HG03066 (cell line): ENCODE data around the gene HBS1L.

ENCODE experiments used
- ATAC-seq: cut with Tn5 transposase; IDR thresholded peaks from one replicate; pipeline ENCODE4 v1.9.1; 2021; ENCODE audit warnings: low read depth; ENCODE audit not compliant: unreplicated experiment

Gene HBS1L

GRCh38 chr6:134956032-134956431, 98.6 kb downstream of the HBS1L start:
- no peak for ATAC-seq

DNA sequence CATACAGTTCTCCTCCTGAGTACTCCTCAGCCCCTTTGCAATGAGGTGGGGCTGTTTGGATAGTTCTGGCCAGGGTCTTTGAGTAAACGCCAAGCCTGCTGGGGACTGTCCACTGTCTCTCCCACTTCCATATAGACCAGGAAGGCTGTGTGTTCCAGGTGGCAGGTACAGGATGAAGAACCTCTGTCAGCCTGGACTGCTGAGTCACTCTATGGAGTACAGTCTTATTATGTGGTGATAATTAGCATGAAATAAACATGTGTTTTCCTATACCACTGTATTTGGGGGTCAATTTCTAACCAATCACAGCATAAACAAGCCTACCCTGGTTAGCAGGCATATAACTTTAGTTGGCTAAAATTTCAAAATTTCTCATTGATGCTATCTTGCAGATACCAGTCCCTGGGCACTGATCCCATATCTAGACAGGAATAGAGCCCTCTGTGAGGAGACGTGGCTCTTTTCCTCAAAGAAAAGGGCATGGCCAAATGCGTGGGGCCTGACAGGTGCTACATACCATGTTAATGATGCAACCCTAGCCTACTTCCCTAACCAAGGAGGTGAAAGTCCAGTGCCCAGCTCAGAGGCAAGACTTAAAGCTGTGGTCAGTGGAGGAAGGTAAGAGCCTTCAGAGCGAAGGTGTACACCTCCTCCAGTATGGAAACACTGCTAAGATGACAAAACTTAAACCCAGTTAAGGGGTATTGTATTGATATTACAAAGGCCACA, 100.2 kb downstream of the HBS1L start:
- no peak for ATAC-seq

- no peak for ATAC-seq
Observed at GRCh38 chr6:134951494-134952263, 102.9 kb downstream of the HBS1L start.

- ATAC-seq, result no peak
Observed at GRCh38 chr6:134950482-134950881, 104.1 kb downstream of the HBS1L start.

- ATAC-seq, result no peak
Observed at GRCh38 chr6:134949927-134950326, 104.7 kb downstream of the HBS1L start, which contains the start of gene ALDH8A1. Gene ALDH8A1, minus strand, starts transcription at chr6:134950101. Its CDS starts 48 bp downstream, at chr6:134950053.

DNA sequence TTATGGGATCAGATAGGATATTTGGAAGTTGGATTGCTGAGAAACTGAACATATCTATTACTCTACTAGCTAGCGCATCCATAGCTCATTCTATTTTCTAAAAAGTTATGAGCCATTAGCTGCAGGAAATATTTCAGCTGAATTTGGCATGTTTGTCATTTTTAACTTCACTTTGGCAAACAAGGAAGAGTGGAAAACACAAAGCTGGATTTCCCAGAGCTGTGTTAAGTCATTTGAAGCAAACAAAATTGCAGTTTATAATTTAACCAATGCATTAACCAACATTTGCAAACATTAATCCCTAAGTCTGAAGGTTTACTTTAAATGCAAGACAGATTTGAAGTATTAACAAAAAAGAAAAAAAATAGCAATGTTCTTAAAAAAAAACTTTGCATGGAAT, 105.9 kb downstream of the HBS1L start:
- no peak for ATAC-seq

DNA sequence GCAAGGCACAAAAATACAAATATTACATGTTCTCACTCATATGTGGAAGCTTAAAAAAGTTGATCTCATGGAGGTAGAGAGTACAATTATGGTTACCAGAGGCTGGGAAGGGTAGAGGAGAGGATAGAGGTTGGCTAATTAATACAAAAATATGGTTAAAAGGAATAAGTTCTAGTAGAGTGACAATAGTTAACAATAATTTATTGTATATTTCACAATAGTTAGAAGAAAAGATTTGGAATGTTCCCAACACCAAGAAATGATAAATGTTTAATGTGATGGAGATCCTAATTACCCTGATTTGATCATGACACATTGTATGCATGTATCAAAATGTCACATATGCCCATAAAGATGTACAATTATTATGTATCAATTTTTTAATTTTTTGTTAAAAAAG, 106.5 kb downstream of the HBS1L start:
- no peak for ATAC-seq

GRCh38 chr6:134945045-134945444, 109.6 kb downstream of the HBS1L start:
- no peak for ATAC-seq

DNA sequence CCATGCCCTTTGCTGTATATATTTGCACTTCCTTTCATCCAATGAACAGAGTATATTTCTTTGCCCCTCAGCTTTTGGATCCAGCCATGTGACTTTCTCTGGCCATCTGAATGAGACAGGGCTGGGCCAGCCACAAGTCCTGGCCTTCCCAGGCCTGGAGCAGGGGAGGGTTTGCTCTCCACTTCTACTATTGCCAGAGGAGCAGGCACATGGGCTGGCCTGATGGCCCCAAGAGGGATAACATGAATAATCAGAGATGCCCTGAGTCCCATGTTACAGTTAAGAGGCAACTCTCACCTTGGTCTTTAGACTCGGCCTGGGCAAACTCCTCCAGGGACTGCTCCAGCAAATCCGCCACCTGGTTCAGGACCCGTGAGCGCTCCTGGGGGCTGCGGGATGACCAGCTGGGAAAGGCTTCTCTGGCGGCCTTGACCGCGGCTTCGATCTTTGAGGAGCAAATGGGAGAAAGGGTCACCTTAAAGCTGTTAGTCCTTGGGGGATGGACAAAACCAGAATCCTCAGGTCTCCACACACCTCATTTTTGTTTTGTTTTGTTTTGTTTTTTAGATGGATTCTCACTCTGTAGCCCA, 111.0 kb downstream of the HBS1L start:
- no peak for ATAC-seq

DNA sequence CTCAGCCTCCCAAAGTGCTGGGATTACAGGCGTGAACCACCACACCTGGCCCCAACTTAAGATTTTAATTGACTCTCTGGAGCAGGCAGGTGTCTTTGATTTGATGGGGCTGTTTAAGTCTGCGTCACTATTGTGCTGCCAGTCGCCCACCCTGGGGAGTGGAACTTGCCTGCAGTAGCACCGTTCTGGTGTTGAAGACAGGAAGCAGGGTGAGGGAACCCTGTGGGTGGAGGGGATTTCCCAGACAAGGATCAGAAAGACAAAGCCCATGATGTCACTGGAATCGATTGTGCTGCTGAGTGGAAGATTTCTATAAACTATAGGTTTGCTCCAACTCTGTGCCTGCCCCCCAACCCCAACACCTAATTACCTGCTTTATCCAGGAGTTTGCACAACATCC, 115.7 kb downstream of the HBS1L start:
- ATAC-seq, result no peak

DNA sequence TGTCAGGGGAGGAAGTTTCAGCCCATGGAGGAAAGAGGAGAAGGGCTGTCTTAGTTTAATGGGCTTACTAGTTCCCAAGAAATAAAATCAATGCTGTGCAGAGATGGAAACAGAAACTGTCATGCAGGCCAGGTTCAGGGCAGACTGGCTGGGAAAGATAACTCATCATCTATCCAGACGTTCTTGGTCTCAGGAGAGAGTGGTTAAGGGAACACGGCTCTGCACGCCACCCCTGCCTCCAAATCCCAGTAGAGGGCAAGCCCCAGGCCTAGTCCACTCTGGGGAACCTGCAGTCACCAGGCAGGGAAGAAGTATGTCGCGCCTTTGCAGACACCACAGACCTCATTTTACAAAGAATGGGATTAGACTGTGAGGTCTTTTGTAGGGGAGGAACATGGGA, 117.2 kb downstream of the HBS1L start:
- no peak for ATAC-seq

DNA sequence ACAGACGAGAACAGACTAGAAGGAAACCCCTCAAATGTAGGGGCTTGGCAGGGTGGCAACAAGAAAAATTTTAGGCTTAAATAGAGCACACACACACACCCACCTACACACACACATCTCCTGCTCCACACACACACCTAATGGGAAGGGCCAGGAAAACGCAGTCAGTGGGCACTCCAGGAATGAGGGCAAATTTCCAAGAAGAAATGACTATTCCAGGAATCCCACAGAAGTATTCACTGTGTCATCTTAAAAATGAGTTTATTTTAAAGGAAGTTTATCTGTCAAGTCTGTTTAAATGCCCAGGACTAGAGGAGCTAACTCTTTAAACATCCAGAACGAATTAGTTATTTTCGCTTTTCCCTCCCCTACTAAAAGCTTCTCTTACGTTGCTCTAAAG, 117.7 kb downstream of the HBS1L start:
- ATAC-seq, result no peak

GRCh38 chr6:134936476-134936875, 118.1 kb downstream of the HBS1L start:
- ATAC-seq, result no peak

DNA sequence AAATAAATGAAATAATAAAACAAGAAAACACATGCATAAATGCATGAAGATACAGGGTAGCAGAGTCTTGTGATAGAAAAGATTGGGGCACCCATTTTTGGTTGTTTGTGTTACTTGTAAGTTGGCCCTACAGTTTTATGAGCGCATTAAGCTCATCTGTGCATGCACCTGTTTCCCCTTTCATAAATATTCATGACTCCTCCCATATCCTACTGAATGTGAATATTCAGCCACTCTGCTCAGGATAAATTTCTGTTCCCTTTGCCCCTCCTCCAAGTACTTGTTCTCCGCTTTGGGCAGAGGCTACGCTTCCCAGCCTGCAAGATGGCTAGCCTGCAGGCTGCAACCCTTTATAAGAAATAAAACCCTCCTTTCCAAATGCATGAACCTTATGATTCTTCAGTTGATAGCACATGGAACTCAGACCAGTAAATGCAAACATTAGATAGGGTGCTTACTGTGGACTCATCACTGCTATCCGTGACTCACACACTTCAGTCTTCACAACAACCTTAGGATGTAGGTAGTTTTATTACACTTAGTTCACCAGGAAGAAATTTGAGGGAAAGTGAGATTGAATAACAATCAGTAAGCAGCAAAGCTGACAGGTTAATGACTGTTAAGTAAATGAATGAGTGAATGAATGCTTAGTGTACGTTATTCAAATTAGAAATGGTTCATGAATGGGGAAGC, 119.7 kb downstream of the HBS1L start:
- no peak for ATAC-seq

DNA sequence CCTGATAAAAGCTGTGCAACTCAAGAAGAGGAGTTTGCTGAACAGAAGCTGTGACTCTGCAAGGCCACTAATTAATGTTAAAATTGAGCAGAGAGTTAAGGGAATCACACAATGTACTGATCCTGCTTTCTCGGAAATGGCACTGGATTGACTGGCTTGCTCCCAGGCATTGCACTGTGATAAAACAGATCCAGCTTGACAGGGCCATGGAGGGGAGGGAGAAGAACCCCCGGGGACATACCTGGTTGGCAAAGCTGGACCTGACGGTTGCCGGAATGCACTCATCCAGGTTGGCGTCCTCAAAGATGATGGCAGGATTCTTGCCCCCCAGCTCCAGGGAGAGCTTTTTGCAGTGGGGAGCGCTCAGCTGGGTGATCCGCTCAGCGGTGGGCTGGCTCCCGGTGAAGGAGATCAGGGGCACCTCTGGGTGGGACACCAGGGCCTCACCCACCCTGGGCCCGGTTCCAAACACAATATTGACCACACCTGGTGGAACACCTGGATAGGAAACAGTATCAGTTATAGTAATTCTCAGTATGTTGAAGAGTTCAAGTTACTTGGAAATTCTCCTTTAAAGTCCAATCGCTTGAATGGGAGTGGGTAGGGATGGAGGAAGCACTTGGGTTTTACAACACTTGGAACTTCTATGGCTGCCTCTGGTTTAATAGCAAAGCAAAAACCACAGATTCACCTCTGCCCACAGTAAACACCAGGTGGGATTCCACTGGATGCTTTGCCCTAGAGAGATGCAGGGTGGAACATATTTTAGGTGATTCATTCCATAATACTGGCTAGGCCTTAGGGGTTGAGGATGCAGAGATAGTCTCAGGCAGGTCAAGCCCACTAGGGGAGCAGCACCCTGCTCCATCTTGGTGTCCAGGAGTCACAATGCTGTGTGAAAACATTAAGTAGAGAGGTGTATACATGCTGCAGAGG, 121.8 kb downstream of the HBS1L start:
- ATAC-seq, result no peak

DNA sequence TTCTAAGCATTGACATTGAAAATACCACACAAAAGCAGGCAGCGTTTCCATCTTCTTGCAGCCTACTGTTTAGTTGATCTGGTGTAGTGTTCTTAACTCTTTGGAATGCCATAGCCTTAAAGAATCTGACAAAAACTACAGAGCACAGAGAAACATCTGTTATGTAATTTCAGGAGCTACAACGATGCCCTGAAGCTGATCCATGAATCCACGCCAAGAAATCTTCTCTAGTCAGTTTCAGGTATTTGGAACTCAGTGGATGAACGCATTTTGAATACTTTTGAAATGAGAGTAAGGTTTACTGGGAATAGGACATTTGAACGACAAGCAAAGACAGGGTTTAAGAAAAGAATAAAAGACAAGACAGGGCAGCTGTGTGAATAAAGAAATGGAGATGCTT, 122.5 kb downstream of the HBS1L start:
- no peak for ATAC-seq

DNA sequence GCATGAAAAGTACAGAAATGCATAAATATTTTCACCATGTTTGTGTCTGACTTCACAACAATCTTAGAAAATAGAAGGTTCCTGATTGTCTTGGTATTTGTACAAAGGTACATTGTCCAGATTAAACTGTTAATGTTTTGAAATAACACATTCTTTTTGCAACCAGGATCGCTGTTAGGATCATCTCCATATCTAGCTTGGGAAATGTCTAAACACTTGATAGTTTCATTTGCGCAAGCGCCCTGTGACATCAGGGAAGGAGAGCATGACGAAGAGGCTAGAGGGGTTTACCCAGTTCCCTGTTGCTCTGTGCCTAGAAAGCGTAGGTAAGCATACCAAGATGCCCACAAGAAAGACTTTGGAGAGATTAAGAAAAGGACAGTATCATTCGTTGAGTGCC, 124.2 kb downstream of the HBS1L start:
- ATAC-seq, result no peak

DNA sequence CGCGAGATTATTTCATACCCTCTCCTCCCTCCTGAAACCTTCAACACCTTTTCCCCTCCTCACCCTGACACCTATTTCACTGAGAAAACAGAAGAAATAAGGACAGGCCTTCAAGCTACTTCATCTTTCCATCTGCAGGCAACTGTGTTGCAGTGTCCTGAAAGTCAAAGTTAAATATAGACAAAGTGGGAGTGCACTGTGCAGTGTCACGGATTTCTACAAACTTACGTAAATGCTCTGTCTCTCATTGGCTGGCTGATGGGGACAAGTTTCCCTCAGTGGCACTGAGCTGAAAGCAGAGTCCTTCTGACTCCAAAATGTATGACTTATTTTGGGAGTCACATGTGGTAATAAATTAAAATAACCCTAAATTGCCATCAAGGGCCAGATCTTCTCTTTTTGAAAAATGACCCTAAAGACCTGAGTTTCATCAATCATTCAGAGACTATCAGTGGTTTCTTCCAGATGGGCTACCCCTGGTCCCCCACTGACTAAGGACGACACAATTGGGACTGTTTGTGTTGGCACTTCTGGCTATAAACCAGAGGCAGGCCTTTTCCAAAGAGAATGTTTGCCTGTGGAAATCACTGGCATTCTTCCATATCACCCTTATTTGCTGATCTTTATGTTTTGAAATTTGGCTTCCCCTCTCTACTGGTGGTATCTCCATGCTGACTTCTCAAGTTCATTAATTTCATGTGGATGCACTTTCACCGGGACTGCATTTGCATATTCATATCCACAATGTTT, 126.3 kb downstream of the HBS1L start:
- ATAC-seq, result no peak

DNA sequence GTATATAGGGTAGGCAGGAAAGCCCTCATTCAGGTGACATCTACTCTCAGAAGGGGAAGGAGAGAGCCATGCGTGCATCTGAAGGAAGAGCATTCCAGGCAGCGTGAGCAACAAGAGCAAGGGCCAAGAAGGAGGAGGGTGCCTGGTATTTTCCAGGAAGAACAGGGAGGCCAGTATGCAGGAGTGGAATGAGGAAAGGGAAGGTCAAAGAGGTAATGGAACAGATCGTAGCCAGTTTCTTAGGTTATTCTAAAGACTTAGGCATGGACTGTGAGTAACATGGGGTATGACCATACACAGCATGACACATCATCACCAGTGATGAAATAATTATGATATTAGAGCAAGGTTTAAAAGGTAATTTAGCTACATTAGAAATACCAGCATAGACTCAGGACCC, 128.8 kb downstream of the HBS1L start:
- ATAC-seq, result no peak
